Panc1 (cell line): ENCODE data around the gene PARD3.

Source experiments
- POLR2AphosphoS5 ChIP-seq: IDR thresholded peaks from 2 replicates; pipeline ENCODE4 v1.6.1; 2012; ENCODE audit warnings: mild to moderate bottlenecking, low read depth, low read length, moderate library complexity
- SIN3A ChIP-seq: IDR thresholded peaks from 2 replicates; pipeline ENCODE4 v1.6.1; 2012; ENCODE audit warnings: low read depth, mild to moderate bottlenecking, low read length, moderate library complexity, borderline replicate concordance; ENCODE audit not compliant: insufficient read depth
- TF ChIP-seq, protein P1 (sequence below): fragments of 450-650 bp; IDR thresholded peaks from 2 replicates; pipeline ENCODE4 v1.5.1; 2017; ENCODE audit warnings: mild to moderate bottlenecking
- TF ChIP-seq, protein P2 (sequence below), 2 experiments: IDR thresholded peaks; 2 replicates each; pipeline ENCODE4 v1.6.1; 2011 to 2012; ENCODE audit warnings: low read depth in 2 of 2, control low read depth in 1 of 2, low read length in 1 of 2, mild to moderate bottlenecking in 1 of 2, moderate library complexity in 1 of 2; ENCODE audit not compliant: insufficient read depth in 1 of 2

DNA sequence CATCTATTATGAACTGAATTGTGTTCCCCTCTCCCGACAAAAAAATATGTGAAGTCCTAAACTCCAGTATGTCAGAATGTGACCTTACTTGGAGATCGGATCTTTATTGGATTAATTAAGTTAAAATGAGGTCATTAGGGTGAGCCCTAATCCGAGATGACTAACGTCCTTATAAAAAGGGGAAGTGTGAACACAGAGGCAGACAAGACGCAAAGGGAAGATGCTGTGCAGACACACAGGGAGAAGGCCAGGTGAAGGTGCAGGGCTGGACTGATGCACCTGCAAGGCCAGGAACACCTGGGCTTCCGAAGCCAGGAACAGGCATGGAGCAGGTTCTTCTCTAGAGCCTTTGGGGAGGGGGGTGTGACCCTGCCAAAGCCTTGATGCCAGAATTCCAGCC lies 187.8 kb downstream of the PARD3 start:
- TF ChIP-seq, protein P1, sequence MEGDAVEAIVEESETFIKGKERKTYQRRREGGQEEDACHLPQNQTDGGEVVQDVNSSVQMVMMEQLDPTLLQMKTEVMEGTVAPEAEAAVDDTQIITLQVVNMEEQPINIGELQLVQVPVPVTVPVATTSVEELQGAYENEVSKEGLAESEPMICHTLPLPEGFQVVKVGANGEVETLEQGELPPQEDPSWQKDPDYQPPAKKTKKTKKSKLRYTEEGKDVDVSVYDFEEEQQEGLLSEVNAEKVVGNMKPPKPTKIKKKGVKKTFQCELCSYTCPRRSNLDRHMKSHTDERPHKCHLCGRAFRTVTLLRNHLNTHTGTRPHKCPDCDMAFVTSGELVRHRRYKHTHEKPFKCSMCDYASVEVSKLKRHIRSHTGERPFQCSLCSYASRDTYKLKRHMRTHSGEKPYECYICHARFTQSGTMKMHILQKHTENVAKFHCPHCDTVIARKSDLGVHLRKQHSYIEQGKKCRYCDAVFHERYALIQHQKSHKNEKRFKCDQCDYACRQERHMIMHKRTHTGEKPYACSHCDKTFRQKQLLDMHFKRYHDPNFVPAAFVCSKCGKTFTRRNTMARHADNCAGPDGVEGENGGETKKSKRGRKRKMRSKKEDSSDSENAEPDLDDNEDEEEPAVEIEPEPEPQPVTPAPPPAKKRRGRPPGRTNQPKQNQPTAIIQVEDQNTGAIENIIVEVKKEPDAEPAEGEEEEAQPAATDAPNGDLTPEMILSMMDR: no peak
- no peak for TF ChIP-seq SIN3A
- TF ChIP-seq, protein P2, sequence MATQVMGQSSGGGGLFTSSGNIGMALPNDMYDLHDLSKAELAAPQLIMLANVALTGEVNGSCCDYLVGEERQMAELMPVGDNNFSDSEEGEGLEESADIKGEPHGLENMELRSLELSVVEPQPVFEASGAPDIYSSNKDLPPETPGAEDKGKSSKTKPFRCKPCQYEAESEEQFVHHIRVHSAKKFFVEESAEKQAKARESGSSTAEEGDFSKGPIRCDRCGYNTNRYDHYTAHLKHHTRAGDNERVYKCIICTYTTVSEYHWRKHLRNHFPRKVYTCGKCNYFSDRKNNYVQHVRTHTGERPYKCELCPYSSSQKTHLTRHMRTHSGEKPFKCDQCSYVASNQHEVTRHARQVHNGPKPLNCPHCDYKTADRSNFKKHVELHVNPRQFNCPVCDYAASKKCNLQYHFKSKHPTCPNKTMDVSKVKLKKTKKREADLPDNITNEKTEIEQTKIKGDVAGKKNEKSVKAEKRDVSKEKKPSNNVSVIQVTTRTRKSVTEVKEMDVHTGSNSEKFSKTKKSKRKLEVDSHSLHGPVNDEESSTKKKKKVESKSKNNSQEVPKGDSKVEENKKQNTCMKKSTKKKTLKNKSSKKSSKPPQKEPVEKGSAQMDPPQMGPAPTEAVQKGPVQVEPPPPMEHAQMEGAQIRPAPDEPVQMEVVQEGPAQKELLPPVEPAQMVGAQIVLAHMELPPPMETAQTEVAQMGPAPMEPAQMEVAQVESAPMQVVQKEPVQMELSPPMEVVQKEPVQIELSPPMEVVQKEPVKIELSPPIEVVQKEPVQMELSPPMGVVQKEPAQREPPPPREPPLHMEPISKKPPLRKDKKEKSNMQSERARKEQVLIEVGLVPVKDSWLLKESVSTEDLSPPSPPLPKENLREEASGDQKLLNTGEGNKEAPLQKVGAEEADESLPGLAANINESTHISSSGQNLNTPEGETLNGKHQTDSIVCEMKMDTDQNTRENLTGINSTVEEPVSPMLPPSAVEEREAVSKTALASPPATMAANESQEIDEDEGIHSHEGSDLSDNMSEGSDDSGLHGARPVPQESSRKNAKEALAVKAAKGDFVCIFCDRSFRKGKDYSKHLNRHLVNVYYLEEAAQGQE (IDR thresholded peaks at IDR 0.05; ENCODE audit: insufficient read depth in 1 of 2, low read depth in 2 of 2, low read length in 1 of 2): no peak
- no peak for TF ChIP-seq POLR2AphosphoS5
